ENCODE data around the gene SYTL2.

Gene SYTL2

DNA sequence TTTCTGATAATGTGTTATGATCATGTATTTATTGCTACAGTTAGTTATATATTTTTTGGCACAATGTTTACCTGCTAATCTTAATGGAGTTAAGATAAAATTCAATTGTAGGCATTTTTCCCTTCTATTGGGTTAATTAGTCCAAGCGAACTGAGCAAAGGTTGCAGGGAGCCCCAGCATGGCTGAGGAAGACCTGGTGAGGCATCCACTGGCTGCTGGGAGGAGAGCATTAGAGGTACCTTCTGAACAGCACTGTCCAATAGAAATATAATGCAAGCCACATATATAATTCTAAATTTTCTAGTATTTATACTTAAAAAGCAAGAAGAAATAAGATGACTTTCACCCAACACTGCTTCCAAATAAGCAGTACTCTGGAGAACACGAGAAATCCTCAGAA is 163.9 kb downstream of the SYTL2 start:
- DNase-seq: no peak
